NCI-H2081 treated with DMSO at 0.1 percent for 48 hours (cell line): ENCODE measurements around the gene ZNF749.
"Not testable (repeated sequence)": the region's sequence is repeated elsewhere in the genome, so short reads cannot be mapped to it uniquely, and the experiment has no call there.

Experiments
- DNase-seq: peaks from one replicate; lab custom pipeline; 2025; lab: John Stamatoyannopoulos, UW

Gene ZNF749

DNA sequence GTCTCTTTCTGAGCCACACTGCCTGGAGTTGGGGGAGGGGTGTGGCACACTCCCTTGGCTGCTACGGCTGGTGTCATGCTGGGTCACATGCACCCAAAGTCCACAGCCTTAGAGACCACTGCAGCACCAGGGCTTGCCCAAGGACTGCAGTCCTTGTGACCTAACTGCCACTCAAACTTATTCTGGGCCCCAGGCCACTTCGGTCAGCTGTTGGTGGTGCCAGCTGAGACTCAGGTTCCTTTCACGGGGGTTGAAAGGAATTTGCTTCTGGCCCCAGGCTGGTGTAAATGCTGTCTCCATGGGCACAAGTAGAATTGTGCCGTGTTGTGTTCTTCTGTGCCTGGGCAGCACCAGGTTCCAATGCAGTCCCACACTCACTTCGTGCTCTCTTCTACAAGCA lies 31.4 kb downstream of the ZNF749 start:
- DNase-seq, result no peak

DNA sequence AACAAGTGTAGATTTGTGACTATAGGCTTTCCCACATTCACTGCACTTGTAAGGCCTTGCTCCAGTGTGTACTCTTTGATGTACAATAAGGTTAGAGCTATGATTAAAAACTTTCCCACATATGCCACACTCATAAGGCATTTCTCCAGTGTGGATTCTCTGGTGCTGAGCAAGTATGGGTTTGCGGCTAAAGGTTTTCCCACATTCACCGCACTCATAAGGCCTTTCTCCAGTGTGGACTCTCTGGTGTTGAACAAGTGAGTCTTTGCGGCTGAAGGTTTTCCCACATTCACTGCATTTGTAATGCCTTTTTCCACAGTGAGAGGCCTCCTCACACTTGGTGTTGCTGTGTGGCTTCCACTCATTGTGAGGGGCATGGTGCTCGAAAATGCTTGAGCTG lies 38.5 kb downstream of the ZNF749 start:
- no peak for DNase-seq

DNA sequence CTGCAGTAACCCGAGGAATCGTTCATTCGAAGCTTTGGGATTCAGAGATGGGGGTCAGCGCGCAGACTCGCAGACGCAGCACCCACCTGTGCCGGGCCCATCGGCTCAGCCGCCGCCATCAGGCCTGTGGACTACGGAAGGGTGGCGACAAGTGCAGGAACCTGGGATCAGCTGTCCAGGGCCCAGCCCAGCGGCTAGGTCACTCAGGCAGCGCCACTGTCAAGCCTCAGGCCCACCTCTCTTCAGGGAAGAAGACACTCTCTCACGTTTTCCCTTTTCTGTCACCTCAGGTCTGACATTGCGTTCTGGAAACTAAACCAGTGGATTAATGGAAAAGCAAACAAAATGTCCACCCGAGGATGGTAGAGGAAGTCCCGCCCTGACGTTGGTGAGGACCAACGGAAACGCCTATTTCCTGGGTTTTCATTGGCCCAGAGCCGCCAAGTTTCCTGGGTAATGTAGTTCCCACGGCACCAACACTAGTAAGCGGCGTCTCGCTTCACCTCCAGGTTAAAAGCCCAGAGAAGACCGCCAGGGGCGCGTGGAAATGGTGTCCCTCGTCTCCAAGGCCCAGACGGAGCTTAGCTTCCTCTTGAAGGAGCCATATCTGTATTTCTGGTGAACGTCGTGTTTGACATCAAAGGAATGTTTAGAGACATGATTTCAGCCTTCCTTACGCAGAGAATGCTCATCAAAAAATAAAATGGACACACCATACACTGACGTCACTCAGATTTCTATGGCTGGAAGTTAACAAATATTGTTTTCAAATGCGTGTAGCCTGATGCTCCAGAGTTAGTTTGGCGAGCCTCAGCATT lies 42.3 kb downstream of the ZNF749 start, which contains the start of gene ZNF772:
TSS of gene ZNF772 (minus strand) at position 376 of the 818 bp plus-strand sequence. CDS start at position 119, 257 bp downstream.
- peak; percentile 66 for DNase-seq

DNA sequence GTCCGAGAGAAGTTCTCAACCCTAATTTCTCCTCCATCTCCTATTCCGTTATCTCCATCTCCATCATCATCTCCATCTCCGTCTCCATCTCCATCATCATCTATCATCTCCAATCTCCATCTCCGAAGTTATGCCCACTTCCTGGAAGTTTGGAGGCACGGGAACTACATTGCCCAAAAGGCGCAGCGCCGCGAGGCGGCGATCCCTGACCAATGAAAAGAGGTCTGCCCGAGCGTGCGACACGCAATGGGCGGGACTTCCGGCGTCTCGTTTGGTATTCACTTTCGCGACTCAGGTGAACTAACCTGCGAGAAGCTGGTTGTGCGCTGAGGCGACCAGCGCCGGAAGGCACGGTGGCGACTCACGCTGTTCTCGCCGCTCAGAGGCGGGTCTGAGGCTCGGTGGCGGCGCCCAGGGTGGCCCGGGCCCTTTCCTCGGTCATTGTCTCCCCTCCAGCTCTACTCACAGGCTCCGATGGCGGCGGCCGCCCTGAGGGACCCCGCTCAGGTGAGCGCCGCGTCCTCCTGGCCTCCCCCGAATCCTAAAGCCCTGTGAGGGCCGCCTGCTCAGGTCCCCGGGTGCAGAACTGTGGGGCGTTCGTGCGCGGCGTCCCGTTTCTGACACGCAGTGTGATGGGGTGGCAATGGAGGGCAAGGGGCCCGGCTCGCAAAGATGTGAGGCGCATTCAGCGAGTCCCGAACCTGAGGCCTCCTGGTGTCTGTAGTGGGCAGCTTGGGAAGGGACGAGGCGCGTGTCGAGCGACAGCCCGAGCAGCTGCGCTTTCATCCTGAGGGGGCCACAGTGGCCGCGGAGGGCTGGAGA lies 52.6 kb downstream of the ZNF749 start, which contains the start of gene ZNF419:
TSS of gene ZNF419 (plus strand) at position 274 of the 822 bp plus-strand sequence. CDS start at position 475, 201 bp downstream.
- peak; percentile 43 for DNase-seq

DNA sequence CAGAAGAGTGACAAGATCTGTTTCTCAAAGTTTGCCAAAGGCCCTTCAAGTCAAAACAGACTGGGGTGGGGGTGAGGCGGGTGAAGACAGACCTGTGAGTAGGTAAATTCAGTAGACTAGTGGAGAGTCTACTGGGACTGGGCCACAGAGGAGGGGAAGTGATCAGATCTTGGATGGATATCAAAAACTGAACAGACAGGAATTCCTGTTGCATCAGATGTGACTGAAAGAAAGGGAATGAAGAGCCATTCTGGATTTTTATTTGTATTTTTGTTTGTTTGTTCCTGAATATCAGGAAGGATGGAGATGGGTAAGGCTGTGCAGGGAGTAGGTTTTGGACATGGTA lies 53.1 kb downstream of the ZNF749 start:
- DNase-seq, result not testable (repeated sequence)
